Kidney (tissue), 14 donors: ENCODE measurements around the gene PPFIBP2. TPM values are rescaled to one million over a fixed set of nuclear protein-coding genes. Genes with fewer than 3 reads are reported as not detected.

Source experiments
- DNase-seq, 5 donors: peaks; one replicate each; pipeline ENCODE4 v3.0.0-alpha.2; 2013 to 2020
- FAIRE-seq: peaks from 2 replicates; lab custom pipeline; 2012; peaks lifted over from hg19 to GRCh38; lab: Jason Lieb, UNC
- H3K27ac ChIP-seq, 2 donors: one replicate each; pipeline ENCODE4 v1.7.0; 2013; ENCODE audit warnings: low read depth in 2 of 2, low read length in 2 of 2, inconsistent platforms in 1 of 2
- H3K27me3 ChIP-seq: one replicate; pipeline ENCODE4 v1.7.1; 2013; ENCODE audit warnings: low read length, inconsistent platforms; ENCODE audit not compliant: control insufficient read depth, insufficient read depth
- H3K36me3 ChIP-seq, 3 donors: one replicate each; pipeline versions ENCODE4 v1.7.0 to v1.7.1; 2013; ENCODE audit warnings: low read length in 3 of 3, control low read depth in 1 of 3, inconsistent platforms in 1 of 3; ENCODE audit not compliant: insufficient read depth in 3 of 3, control insufficient read depth in 2 of 3
- H3K4me1 ChIP-seq, 3 donors: one replicate each; pipeline versions ENCODE4 v1.7.0 to v1.7.1; 2013; ENCODE audit warnings: low read length in 3 of 3, inconsistent platforms in 1 of 3, low read depth in 1 of 3; ENCODE audit not compliant: control insufficient read depth in 2 of 3, insufficient read depth in 2 of 3
- H3K4me3 ChIP-seq, 3 donors: one replicate each; pipeline versions ENCODE4 v1.7.0 to v1.8.1; 2013; ENCODE audit warnings: low read length in 3 of 3, control low read depth in 1 of 3, inconsistent platforms in 1 of 3
- H3K9ac ChIP-seq, 3 donors: one replicate each; pipeline versions ENCODE4 v1.7.0 to v1.7.1; 2013; ENCODE audit warnings: low read length in 3 of 3, control low read depth in 1 of 3, inconsistent platforms in 1 of 3
- H3K9me3 ChIP-seq, 3 donors: one replicate each; pipeline versions ENCODE4 v1.7.0 to v1.7.1; 2013; ENCODE audit warnings: low read length in 3 of 3, control low read depth in 1 of 3, inconsistent platforms in 1 of 3; ENCODE audit not compliant: control insufficient read depth in 2 of 3, insufficient read depth in 1 of 3
- intact Hi-C: fragments of 100-400 bp; cut with DNase I; formaldehyde crosslinking; loops from one replicate; pipeline ENCODE4 v1.11.1; 2022
- polyA plus RNA-seq: library from polyadenylated mRNA; stranded (reverse); fragments of 350-450 nt; fragmentation: Illumina TruSeq; extraction: RNeasy Lipid Tissue Mini Kit (QIAGEN cat#74804); gene quantifications from one replicate; pipeline ENCODE4 v1.2.3, GENCODE V29; 2014; ENCODE audit warnings: low read depth, low replicate concordance; ENCODE audit not compliant: insufficient read depth
- total RNA-seq: library from RNA; stranded (reverse); fragmentation: NEBNext Ultra II Directional; extraction: Animal tissue kit (Norgen Biotek cat#: 25700); gene quantifications from one replicate; pipeline ENCODE4 v1.2.1, GENCODE V29; 2021
- TF ChIP-seq, protein P1 (sequence below): IDR thresholded peaks from 3 replicates; pipeline ENCODE4 v1.5.1; 2012; ENCODE audit warnings: mild to moderate bottlenecking, moderate library complexity, borderline replicate concordance; ENCODE audit not compliant: insufficient read depth; ENCODE audit errors: extremely low read depth
- donor health status: control.
- donor health status: control.
- donor health status: control.
- donor health status: control.
- donor health status: control.
- donor health status: DM: yes; HTN: yes; CAD: no.
- donor health status: Normal renal cell carcinoma (clear cell type).

Gene PPFIBP2
- total and polyA plus RNA-seq, 2 donors from 2014 or later: 31.6 to 44.4 TPM

DNA sequence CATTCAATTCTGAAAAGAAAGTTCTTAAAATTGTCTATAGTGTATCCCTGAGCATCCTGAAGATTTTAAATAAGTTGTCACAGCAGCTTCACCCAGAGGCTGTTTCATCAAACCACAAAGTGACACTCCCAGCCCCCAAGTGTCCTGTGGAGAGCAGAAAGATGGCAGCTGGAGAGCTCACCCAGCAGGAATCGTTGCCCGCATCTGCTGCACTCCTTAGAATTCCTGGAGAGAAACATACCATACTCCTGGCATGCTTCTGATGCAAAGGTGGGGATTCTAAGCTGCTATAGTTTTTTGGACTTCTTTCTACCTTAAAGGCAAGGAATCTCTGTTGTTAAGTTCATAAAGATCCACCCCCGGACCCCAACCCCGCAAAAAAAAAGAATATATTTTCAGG is 173.0 kb downstream of the PPFIBP2 start:
- TF ChIP-seq, protein P1, sequence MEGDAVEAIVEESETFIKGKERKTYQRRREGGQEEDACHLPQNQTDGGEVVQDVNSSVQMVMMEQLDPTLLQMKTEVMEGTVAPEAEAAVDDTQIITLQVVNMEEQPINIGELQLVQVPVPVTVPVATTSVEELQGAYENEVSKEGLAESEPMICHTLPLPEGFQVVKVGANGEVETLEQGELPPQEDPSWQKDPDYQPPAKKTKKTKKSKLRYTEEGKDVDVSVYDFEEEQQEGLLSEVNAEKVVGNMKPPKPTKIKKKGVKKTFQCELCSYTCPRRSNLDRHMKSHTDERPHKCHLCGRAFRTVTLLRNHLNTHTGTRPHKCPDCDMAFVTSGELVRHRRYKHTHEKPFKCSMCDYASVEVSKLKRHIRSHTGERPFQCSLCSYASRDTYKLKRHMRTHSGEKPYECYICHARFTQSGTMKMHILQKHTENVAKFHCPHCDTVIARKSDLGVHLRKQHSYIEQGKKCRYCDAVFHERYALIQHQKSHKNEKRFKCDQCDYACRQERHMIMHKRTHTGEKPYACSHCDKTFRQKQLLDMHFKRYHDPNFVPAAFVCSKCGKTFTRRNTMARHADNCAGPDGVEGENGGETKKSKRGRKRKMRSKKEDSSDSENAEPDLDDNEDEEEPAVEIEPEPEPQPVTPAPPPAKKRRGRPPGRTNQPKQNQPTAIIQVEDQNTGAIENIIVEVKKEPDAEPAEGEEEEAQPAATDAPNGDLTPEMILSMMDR: no peak
- no peak for DNase-seq
- no peak overlapping the region for H3K9ac ChIP-seq
- H3K36me3 ChIP-seq: no peaks in the 10 kb centered on the region
- H3K4me1 ChIP-seq: no peaks in the 10 kb centered on the region
- H3K4me3 ChIP-seq: no peak overlapping the region
- FAIRE-seq: no peak
- no peaks in the 10 kb centered on the region for H3K9me3 ChIP-seq
- H3K27ac ChIP-seq: no peak overlapping the region
- no peaks in the 10 kb centered on the region for H3K27me3 ChIP-seq
- intact Hi-C loops: no loop called here

DNA sequence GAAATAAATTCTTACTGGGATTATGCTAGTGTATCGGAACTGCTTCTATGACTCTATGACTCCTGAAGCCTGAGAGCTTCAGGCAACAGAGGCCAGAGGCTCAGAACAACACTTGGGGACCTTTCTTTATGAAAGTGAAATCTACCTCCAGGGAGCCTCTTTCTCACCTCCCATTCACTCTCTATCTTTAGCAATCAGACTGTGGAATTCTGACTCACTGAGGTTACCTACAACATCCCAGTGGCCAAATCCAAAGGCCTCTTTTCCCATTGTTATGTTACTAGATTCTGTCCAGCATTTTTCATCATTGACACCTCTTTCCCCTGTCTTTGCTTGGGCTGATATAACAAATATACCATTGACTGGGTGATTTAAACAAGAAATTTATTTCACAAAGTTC is 173.6 kb downstream of the PPFIBP2 start:
- DNase-seq (no peak), FAIRE-seq (no peak)
- Histone ChIP-seq H3K9me3 (no peaks in the 10 kb centered on the region), H3K4me3 (no peak overlapping the region), H3K27ac (no peak overlapping the region), H3K27me3 (no peaks in the 10 kb centered on the region), H3K9ac (no peak overlapping the region), H3K36me3 (no peaks in the 10 kb centered on the region), H3K4me1 (no peaks in the 10 kb centered on the region)
- intact Hi-C loops: no loop called here
- TF ChIP-seq, protein P1: no peak

DNA sequence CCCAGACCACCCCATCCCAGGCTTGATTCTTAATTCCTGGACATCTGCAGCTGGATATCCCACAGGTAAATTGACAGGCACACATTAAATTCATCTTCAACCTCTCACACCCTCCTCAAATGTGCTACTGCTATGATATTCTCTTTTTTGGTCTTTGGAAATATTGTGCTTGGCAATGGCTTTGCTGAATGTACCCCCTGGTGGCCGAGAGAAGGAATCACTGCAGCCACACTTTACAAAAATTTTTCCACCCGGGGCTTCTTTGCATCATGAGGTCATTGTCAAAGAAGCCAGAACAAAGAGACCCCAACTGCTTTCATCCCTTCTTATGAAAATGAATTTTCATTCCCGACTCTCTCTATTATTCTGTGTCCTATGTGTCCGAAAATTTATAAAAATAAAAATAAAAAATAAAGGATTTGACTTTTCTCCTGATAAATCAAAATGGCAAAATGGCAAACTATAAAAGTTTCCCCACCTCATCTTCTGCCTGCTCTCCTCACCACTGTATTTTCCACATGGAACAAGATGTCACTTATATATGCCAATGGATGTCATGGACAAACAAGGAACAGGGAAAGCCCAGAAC is 174.5 kb downstream of the PPFIBP2 start:
- Histone ChIP-seq H3K9me3 (no peaks in the 10 kb centered on the region), H3K4me1 (no peaks in the 10 kb centered on the region), H3K36me3 (no peaks in the 10 kb centered on the region), H3K27ac (no peak overlapping the region), H3K9ac (no peak overlapping the region), H3K27me3 (no peaks in the 10 kb centered on the region), H3K4me3 (no peak overlapping the region)
- FAIRE-seq: no peak
- TF ChIP-seq, protein P1: peak; percentile 61
- peak in 2 of 5 donors; percentile 24 to 67 for DNase-seq
- intact Hi-C loops: no loop called here

DNA sequence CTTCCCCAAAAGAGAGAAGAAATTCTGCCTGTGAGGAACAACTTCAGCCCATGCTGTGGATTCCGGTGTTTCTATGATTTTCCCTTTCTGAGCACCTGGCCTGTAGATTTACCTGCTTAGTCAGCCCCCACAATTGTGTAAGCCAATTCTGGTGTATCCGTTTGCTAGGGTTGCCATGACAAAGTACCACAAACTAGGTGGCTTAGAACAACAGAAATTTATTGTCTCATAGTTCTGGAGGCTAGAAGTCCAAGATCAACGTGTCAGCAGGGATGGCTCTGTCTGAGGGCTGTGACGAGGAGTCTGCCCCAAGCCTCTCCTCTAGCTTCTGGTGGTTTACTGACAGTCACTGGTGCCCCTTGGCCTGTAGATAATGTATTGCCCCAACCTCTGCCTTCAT is 175.4 kb downstream of the PPFIBP2 start:
- Histone ChIP-seq H3K27me3 (no peaks in the 10 kb centered on the region), H3K4me3 (no peak overlapping the region), H3K9me3 (no peaks in the 10 kb centered on the region), H3K27ac (no peak overlapping the region), H3K9ac (no peak overlapping the region), H3K36me3 (no peaks in the 10 kb centered on the region), H3K4me1 (peaks cover 0 to 2% (median 0%) of the 10 kb centered on the region in 3 donors)
- DNase-seq (no peak), FAIRE-seq (no peak)
- intact Hi-C loops: no loop called here
- TF ChIP-seq, protein P1: no peak
